PFSK-1 (cell line): Measurements from ENCODE around the gene ANKRD49.

ENCODE experiments used
- FOXP2 ChIP-seq: optimal IDR thresholded peaks from 2 replicates; pipeline ENCODE3; 2011; ENCODE audit warnings: borderline replicate concordance, control low read depth, inconsistent platforms; ENCODE audit not compliant: insufficient read depth; ENCODE audit errors: extremely low read length, extremely low read depth
- POLR2AphosphoS5 ChIP-seq: IDR thresholded peaks from 2 replicates; pipeline ENCODE4 v1.6.1; 2012; ENCODE audit warnings: low read depth, mild to moderate bottlenecking, control low read depth, low read length, moderate library complexity
- REST ChIP-seq, 2 experiments: IDR thresholded peaks; 2 replicates each; pipeline versions ENCODE4 v1.6.1 to v1.8.0; 2011 to 2012; ENCODE audit warnings: low read depth in 2 of 2, low read length in 2 of 2, control low read depth in 1 of 2, inconsistent platforms in 1 of 2, mild to moderate bottlenecking in 1 of 2, moderate library complexity in 1 of 2; ENCODE audit not compliant: insufficient read depth in 1 of 2
- SIN3A ChIP-seq: IDR thresholded peaks from 2 replicates; pipeline ENCODE4 v1.6.1; 2012; ENCODE audit warnings: mild to moderate bottlenecking, low read length, moderate library complexity, borderline replicate concordance; ENCODE audit not compliant: insufficient read depth
- TAF1 ChIP-seq: IDR thresholded peaks from 2 replicates; pipeline ENCODE4 v1.6.1; 2012; ENCODE audit warnings: low read length, control low read depth, borderline replicate concordance; ENCODE audit not compliant: insufficient read depth

- TF ChIP-seq TAF1 (no peak), POLR2AphosphoS5 (no peak), REST (IDR thresholded peaks at IDR 0.05; ENCODE audit: insufficient read depth in 1 of 2, low read depth in 2 of 2, low read length in 2 of 2) (no peak), SIN3A (no peak), FOXP2 (no peak)
Observed at GRCh38 chr11:94454301-94454700, 39.5 kb upstream of the ANKRD49 start.
